ENCODE measurements around the gene SLC36A3.
"Not testable (repeated sequence)": the region's sequence is repeated elsewhere in the genome, so short reads cannot be mapped to it uniquely, and the experiment has no call there.

Gene SLC36A3

GRCh38 chr5:151240924-151241635 is 62.5 kb downstream of the SLC36A3 start:
- peaks cover 5% of the 10 kb centered on the region for H3K36me3 Mint-ChIP-seq

GRCh38 chr5:151240268-151240835 is 63.2 kb downstream of the SLC36A3 start:
- H3K36me3 Mint-ChIP-seq; ATAC-seq; H3K4me3 Mint-ChIP-seq; H3K9me3 Mint-ChIP-seq; DNase-seq (ENCODE audit: low spot score in 2 of 2): not testable (repeated sequence)
- Mint-ChIP-seq H3K27ac (peak overlapping the region; percentile 2), H3K4me1 (peaks cover 20% of the 10 kb centered on the region)

More at GRCh38 chr5:151240924-151241635, 62.5 kb downstream of the SLC36A3 start:
- no peaks in the 10 kb centered on the region for H3K9me3 Mint-ChIP-seq
- H3K4me3 Mint-ChIP-seq = no peak overlapping the region
- ATAC-seq = no peak
- no peak for DNase-seq (ENCODE audit: low spot score in 2 of 2)
- peak overlapping the region; percentile 2 for H3K27ac Mint-ChIP-seq
- H3K4me1 Mint-ChIP-seq = peaks cover 16% of the 10 kb centered on the region

GRCh38 chr5:151239237-151239861 is 64.2 kb downstream of the SLC36A3 start:
- Mint-ChIP-seq H3K9me3 (no peaks in the 10 kb centered on the region), H3K36me3 (peaks cover 4% of the 10 kb centered on the region), H3K27ac (no peak overlapping the region), H3K4me3 (peak overlapping the region; percentile 26), H3K4me1 (peaks cover 26% of the 10 kb centered on the region)
- DNase-seq (ENCODE audit: low spot score in 2 of 2) = no peak
- ATAC-seq = no peak

GRCh38 chr5:151238303-151238741 is 65.2 kb downstream of the SLC36A3 start:
- Mint-ChIP-seq H3K4me3 (peak overlapping the region; percentile 26), H3K27ac (no peak overlapping the region), H3K36me3 (no peaks in the 10 kb centered on the region), H3K4me1 (peaks cover 19% of the 10 kb centered on the region), H3K9me3 (no peaks in the 10 kb centered on the region)
- ATAC-seq = no peak
- no peak for DNase-seq (ENCODE audit: low spot score in 2 of 2)

- Mint-ChIP-seq H3K27ac (no peak overlapping the region), H3K36me3 (no peaks in the 10 kb centered on the region), H3K9me3 (no peaks in the 10 kb centered on the region), H3K4me1 (peaks cover 17% of the 10 kb centered on the region), H3K4me3 (no peak overlapping the region)
- ATAC-seq (no peak), DNase-seq (ENCODE audit: low spot score in 2 of 2) (no peak)
Measured at GRCh38 chr5:151237685-151238084, 65.9 kb downstream of the SLC36A3 start.

- DNase-seq (ENCODE audit: low spot score in 2 of 2) = no peak
- Mint-ChIP-seq H3K9me3 (no peaks in the 10 kb centered on the region), H3K4me3 (no peak overlapping the region), H3K4me1 (peaks cover 17% of the 10 kb centered on the region), H3K27ac (no peak overlapping the region), H3K36me3 (no peaks in the 10 kb centered on the region)
- ATAC-seq = no peak
Measured at GRCh38 chr5:151236888-151237287, 66.7 kb downstream of the SLC36A3 start.

GRCh38 chr5:151235239-151235571 is 68.4 kb downstream of the SLC36A3 start:
- H3K4me3 Mint-ChIP-seq; H3K9me3 Mint-ChIP-seq; H3K27ac Mint-ChIP-seq; ATAC-seq; H3K36me3 Mint-ChIP-seq; DNase-seq (ENCODE audit: low spot score in 2 of 2): not testable (repeated sequence)
- peaks cover 17% of the 10 kb centered on the region for H3K4me1 Mint-ChIP-seq

GRCh38 chr5:151234476-151235238 is 68.9 kb downstream of the SLC36A3 start:
- H3K4me1 Mint-ChIP-seq = peaks cover 17% of the 10 kb centered on the region
- DNase-seq (ENCODE audit: low spot score in 2 of 2) = no peak
- no peaks in the 10 kb centered on the region for H3K9me3 Mint-ChIP-seq
- H3K36me3 Mint-ChIP-seq = no peaks in the 10 kb centered on the region
- no peak overlapping the region for H3K27ac Mint-ChIP-seq
- ATAC-seq = peak; percentile 84
- peak overlapping the region; percentile 5 for H3K4me3 Mint-ChIP-seq

GRCh38 chr5:151233616-151234085 is 69.9 kb downstream of the SLC36A3 start:
- Mint-ChIP-seq H3K9me3 (no peaks in the 10 kb centered on the region), H3K4me3 (no peak overlapping the region), H3K36me3 (no peaks in the 10 kb centered on the region), H3K27ac (no peak overlapping the region), H3K4me1 (peaks cover 17% of the 10 kb centered on the region)
- DNase-seq (ENCODE audit: low spot score in 2 of 2) (no peak), ATAC-seq (no peak)

- Mint-ChIP-seq H3K27ac (no peak overlapping the region), H3K4me3 (no peak overlapping the region), H3K36me3 (no peaks in the 10 kb centered on the region), H3K4me1 (peaks cover 17% of the 10 kb centered on the region), H3K9me3 (no peaks in the 10 kb centered on the region)
- ATAC-seq (no peak), DNase-seq (ENCODE audit: low spot score in 2 of 2) (no peak)
Measured at GRCh38 chr5:151231359-151231758, 72.2 kb downstream of the SLC36A3 start.

- DNase-seq (ENCODE audit: low spot score in 2 of 2) (no peak), ATAC-seq (no peak)
- Mint-ChIP-seq H3K9me3 (no peaks in the 10 kb centered on the region), H3K27ac (no peak overlapping the region), H3K36me3 (no peaks in the 10 kb centered on the region), H3K4me1 (peaks cover 16% of the 10 kb centered on the region), H3K4me3 (no peak overlapping the region)
Measured at GRCh38 chr5:151230048-151230680, 73.4 kb downstream of the SLC36A3 start.

- DNase-seq (ENCODE audit: low spot score in 2 of 2) (no peak), ATAC-seq (no peak)
- no peak overlapping the region for H3K4me3 Mint-ChIP-seq
- H3K9me3 Mint-ChIP-seq = no peaks in the 10 kb centered on the region
- H3K27ac Mint-ChIP-seq = no peak overlapping the region
- peaks cover 14% of the 10 kb centered on the region for H3K4me1 Mint-ChIP-seq
- H3K36me3 Mint-ChIP-seq = no peaks in the 10 kb centered on the region
Measured at GRCh38 chr5:151228986-151229385, 74.6 kb downstream of the SLC36A3 start.

- DNase-seq (ENCODE audit: low spot score in 2 of 2) (no peak), ATAC-seq (no peak)
- no peaks in the 10 kb centered on the region for H3K36me3 Mint-ChIP-seq
- H3K27ac Mint-ChIP-seq = no peak overlapping the region
- peaks cover 14% of the 10 kb centered on the region for H3K4me1 Mint-ChIP-seq
- no peak overlapping the region for H3K4me3 Mint-ChIP-seq
- no peaks in the 10 kb centered on the region for H3K9me3 Mint-ChIP-seq
Measured at GRCh38 chr5:151227918-151228447, 75.6 kb downstream of the SLC36A3 start.

All from stimulated activated effector memory CD8-positive, alpha-beta T cell treated with anti-CD3 and anti-CD28 coated beads, Interleukin-12 subunit alpha, Interleukin-12 subunit beta, amount 100 ng/mL, for 72 hours (primary cell).